ENCODE measurements around the gene SLC16A7. TPM values are rescaled to one million over a fixed set of nuclear protein-coding genes. Genes with fewer than 3 reads are reported as not detected.
A peak's percentile ranks its signal among the peaks of the same experiment; 100 is the strongest.

SLC16A7 gene
- total RNA-seq, 2 experiments from 2014 or later, result 30.7 to 34.1 TPM

GRCh38 chr12:59595565-59595882 lies 305 bp upstream of the SLC16A7 start:
- H3K4me1 ChIP-seq (ENCODE audit: insufficient read depth, low read length, poor library complexity, severe bottlenecking), result peaks cover 23% of the 10 kb centered on the region
- H3K9me2 ChIP-seq (ENCODE audit: insufficient read depth, low read length), result no peaks in the 10 kb centered on the region
- H3K4me3 ChIP-seq (ENCODE audit: low read depth, low read length, poor library complexity, severe bottlenecking), result peak overlapping the region; percentile 80
- no peaks in the 10 kb centered on the region for H3K9me3 ChIP-seq (ENCODE audit: low read length)
- intact Hi-C loops (cut with micrococcal nuclease; ENCODE audit: unreplicated experiment), result loop anchor here (5.0 kb wide), 2 partner anchors 212 to 1932 kb away; no protein-coding TSS in a partner anchor
- TF ChIP-seq EZH2phosphoT487 (IDR thresholded peaks at IDR 0.05; ENCODE audit: borderline replicate concordance, low read depth, low read length) (no peak), CTCF (conservative IDR thresholded peaks at IDR 0.05; ENCODE audit: low read length) (no peak)
- peak overlapping the region; percentile 90 for H2AFZ ChIP-seq (ENCODE audit: low read length)
- H3K79me2 ChIP-seq (ENCODE audit: insufficient read depth, low read depth, low read length), result peaks cover 33% of the 10 kb centered on the region; the same call in 1 of the 2 replicates
- peaks cover 29% of the 10 kb centered on the region for H3K36me3 ChIP-seq (ENCODE audit: insufficient read depth, low read length)
- POLR2A ChIA-PET, result interaction anchor here (0.6 to 1.7 kb wide), 4 partner anchors 9 to 35 kb away, joined by 3 to 4 read pairs (median 4); no protein-coding TSS in a partner anchor
- DNase-seq (ENCODE audit: low spot score), result no peak
- BruUV-seq (replicated peaks), result no TSS peak
- no peaks in the 10 kb centered on the region; the same call in 1 of the 2 replicates for H4K20me1 ChIP-seq (ENCODE audit: insufficient read depth, low read length)
- peak overlapping the region; percentile 95 for H3K4me2 ChIP-seq (ENCODE audit: low read length)
- H3K27ac ChIP-seq (ENCODE audit: low read depth, low read length, poor library complexity, severe bottlenecking), result peak overlapping the region; percentile 88
- CTCF ChIA-PET (ENCODE audit: unreplicated experiment), result interaction anchor here (0.6 kb wide), 1 partner anchor 96 kb away, joined by 3 read pairs; no protein-coding TSS in a partner anchor

DNA sequence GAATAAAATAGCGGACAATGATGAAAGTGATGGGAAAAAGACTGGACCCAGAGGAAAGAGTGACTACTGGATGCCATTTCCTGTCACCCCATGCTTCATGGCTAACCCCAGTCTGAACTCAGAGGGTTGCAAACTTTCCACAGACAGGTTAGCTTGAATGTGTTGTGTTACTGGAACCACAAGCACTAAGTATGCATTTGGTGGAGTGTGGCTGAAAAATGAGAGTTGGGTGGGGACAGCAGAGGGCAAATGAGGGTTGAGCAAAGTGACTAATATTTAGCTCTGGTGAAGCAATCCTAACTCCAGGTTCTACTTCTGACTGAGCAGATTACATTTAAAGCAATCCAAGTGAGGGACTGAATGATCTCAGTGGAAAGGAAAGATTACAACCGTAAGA lies 1.6 kb downstream of the SLC16A7 start:
- CTCF ChIA-PET (ENCODE audit: unreplicated experiment), result no interaction called here
- no TSS peak for BruUV-seq (replicated peaks)

More for the DNA sequence above, 1.6 kb downstream of the SLC16A7 start:
- Histone ChIP-seq H3K27ac (ENCODE audit: low read depth, low read length, poor library complexity, severe bottlenecking) (peak overlapping the region; percentile 88), H3K9me3 (ENCODE audit: low read length) (no peaks in the 10 kb centered on the region), H3K79me2 (ENCODE audit: insufficient read depth, low read depth, low read length) (peaks cover 51% of the 10 kb centered on the region; the same call in 1 of the 2 replicates), H4K20me1 (ENCODE audit: insufficient read depth, low read length) (no peaks in the 10 kb centered on the region; the same call in 1 of the 2 replicates), H3K4me1 (ENCODE audit: insufficient read depth, low read length, poor library complexity, severe bottlenecking) (peaks cover 23% of the 10 kb centered on the region), H3K4me2 (ENCODE audit: low read length) (peak overlapping the region; percentile 84), H3K9me2 (ENCODE audit: insufficient read depth, low read length) (no peaks in the 10 kb centered on the region), H3K36me3 (ENCODE audit: insufficient read depth, low read length) (peaks cover 44% of the 10 kb centered on the region), H2AFZ (ENCODE audit: low read length) (peak overlapping the region; percentile 74; the same call in 1 of the 2 replicates), H3K4me3 (ENCODE audit: low read depth, low read length, poor library complexity, severe bottlenecking) (peak overlapping the region; percentile 80)
- peak; percentile 44 for DNase-seq (ENCODE audit: low spot score)
- no peak for TF ChIP-seq EZH2phosphoT487 (IDR thresholded peaks at IDR 0.05; ENCODE audit: borderline replicate concordance, low read depth, low read length)
- no peak for TF ChIP-seq CTCF (conservative IDR thresholded peaks at IDR 0.05; ENCODE audit: low read length)
- intact Hi-C loops (cut with micrococcal nuclease; ENCODE audit: unreplicated experiment), result loop anchor here (5.0 kb wide), 2 partner anchors 210 to 1930 kb away; no protein-coding TSS in a partner anchor
- POLR2A ChIA-PET, result interaction anchor here (1.3 kb wide), 1 partner anchor 28 kb away, joined by 3 read pairs; no protein-coding TSS in a partner anchor

Measured in OCI-LY7 (cell line).